ENCODE data around the gene SFTPA2.

DNA sequence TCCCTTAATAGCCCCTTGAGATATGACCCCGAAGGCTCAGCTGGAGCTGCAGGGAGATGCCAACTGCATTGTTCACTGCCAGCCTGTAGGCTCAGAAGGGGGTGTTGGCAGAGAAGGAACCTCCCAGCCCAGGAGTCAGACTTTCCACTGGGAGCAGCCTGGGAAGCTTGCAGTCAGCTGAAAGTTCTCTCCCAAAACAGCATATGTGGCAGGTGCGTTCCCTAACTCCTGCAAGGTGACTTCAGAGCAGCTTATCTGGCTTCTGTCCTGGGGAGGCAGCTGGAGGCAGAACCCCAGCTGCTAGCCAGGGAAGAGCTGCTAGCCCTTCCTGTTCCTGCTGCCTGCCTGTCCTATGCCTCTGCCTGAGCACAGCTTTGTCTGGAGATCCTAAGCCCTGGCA is 8.1 kb downstream of the SFTPA2 start:
- TF ChIP-seq POLR2A (IDR thresholded peaks at IDR 0.05; ENCODE audit: low read length) (no peak), GATA1 (IDR thresholded peaks at IDR 0.05; ENCODE audit: low read depth, low read length) (no peak)

Data from erythroblast (primary cell).